IMR-90 (cell line): ENCODE data around the gene ABCF3. TPM values are rescaled to one million over a fixed set of nuclear protein-coding genes. Genes with fewer than 3 reads are reported as not detected.

Experiments
- ATAC-seq: fragments of 200-7000 bp; cut with Tn5 transposase; 2 replicates; pipeline ENCODE4 v1.9.1; 2020; ENCODE audit warnings: low read depth, mild to moderate bottlenecking, moderate library complexity
- BruUV-seq: library from RNA; stranded (reverse); fragments of 400-500 nt; replicated peaks from 2 replicates; lab custom pipeline; 2021; lab: Mats Ljungman, UMichigan
- CTCF ChIA-PET: fragments of 300-600 bp; formaldehyde crosslinking; extraction: SDS; loops from one replicate; lab custom pipeline; 2021; ENCODE audit warnings: antibody characterized with exemption; lab: Yijun Ruan, JAX
- POLR2A ChIA-PET: fragments of 300-600 bp; sonication (Branson Sonifier 250); formaldehyde crosslinking; loops from one replicate; lab custom pipeline; 2022; ENCODE audit warnings: antibody characterized with exemption; ENCODE audit not compliant: unreplicated experiment; lab: Charles Lee
- DNase-seq: peaks from one replicate; pipeline ENCODE4 v3.0.0; 2013
- H2AFZ ChIP-seq: replicated peaks from 2 replicates; pipeline ENCODE3; 2013; ENCODE audit warnings: low read length, mild to moderate bottlenecking; ENCODE audit not compliant: poor library complexity
- H2AK5ac ChIP-seq: 2 replicates; pipeline ENCODE4 v1.6.1; 2013; ENCODE audit warnings: low read depth, low read length, inconsistent platforms
- H2AK9ac ChIP-seq: replicated peaks from 2 replicates; pipeline ENCODE3; 2013; ENCODE audit warnings: mild to moderate bottlenecking, low read depth, low read length, moderate library complexity; ENCODE audit not compliant: poor library complexity
- H2BK120ac ChIP-seq: 2 replicates; pipeline ENCODE4 v1.6.1; 2013; ENCODE audit warnings: low read depth, low read length, inconsistent platforms
- H2BK15ac ChIP-seq: 3 replicates; pipeline ENCODE4 v1.6.1; 2013; ENCODE audit warnings: low read depth, low read length, inconsistent platforms
- H2BK20ac ChIP-seq: 2 replicates; pipeline ENCODE4 v1.6.1; 2013; ENCODE audit warnings: low read depth, mild to moderate bottlenecking, inconsistent platforms, low read length, moderate library complexity
- H2BK5ac ChIP-seq: 2 replicates; pipeline ENCODE4 v1.6.1; 2013; ENCODE audit warnings: mild to moderate bottlenecking, low read depth, low read length, inconsistent platforms; ENCODE audit not compliant: poor library complexity, severe bottlenecking
- H3K14ac ChIP-seq: replicated peaks from 2 replicates; pipeline ENCODE4 v1.6.1; 2013; ENCODE audit warnings: low read depth, low read length, inconsistent platforms
- H3K18ac ChIP-seq: 2 replicates; pipeline ENCODE4 v1.6.1; 2013; ENCODE audit warnings: low read depth, low read length, control low read depth
- H3K23ac ChIP-seq: 2 replicates; pipeline ENCODE4 v1.6.1; 2013; ENCODE audit warnings: low read depth, low read length, inconsistent platforms
- H3K27ac ChIP-seq: 2 replicates; pipeline ENCODE4 v1.5.1; 2013; ENCODE audit warnings: mild to moderate bottlenecking, control low read depth, low read length; ENCODE audit not compliant: insufficient read depth
- H3K27me3 ChIP-seq: 2 replicates; pipeline ENCODE4 v1.6.1; 2013; ENCODE audit warnings: low read length; ENCODE audit not compliant: control insufficient read depth, insufficient read depth
- H3K36me3 ChIP-seq: 2 replicates; pipeline ENCODE4 v1.6.1; 2013; ENCODE audit warnings: low read length, mixed read lengths; ENCODE audit not compliant: control insufficient read depth, insufficient read depth
- H3K4ac ChIP-seq: 2 replicates; pipeline ENCODE4 v1.6.1; 2013; ENCODE audit warnings: low read depth, low read length, inconsistent platforms
- H3K4me1 ChIP-seq: 2 replicates; pipeline ENCODE4 v1.6.1; 2013; ENCODE audit warnings: low read length, mixed read lengths; ENCODE audit not compliant: control insufficient read depth, insufficient read depth
- H3K4me2 ChIP-seq: 2 replicates; pipeline ENCODE4 v1.6.1; 2013; ENCODE audit warnings: low read depth, mild to moderate bottlenecking, control low read depth, low read length, moderate library complexity
- H3K4me3 ChIP-seq: 2 replicates; pipeline ENCODE4 v1.5.1; 2013; ENCODE audit warnings: low read depth, mild to moderate bottlenecking, control low read depth, low read length, moderate library complexity; ENCODE audit not compliant: insufficient read depth
- H3K56ac ChIP-seq: 2 replicates; pipeline ENCODE4 v1.6.1; 2013; ENCODE audit warnings: low read length, inconsistent platforms; ENCODE audit not compliant: insufficient read depth; ENCODE audit errors: extremely low read depth
- H3K79me1 ChIP-seq, 2 experiments: 2 replicates each; pipeline ENCODE4 v1.6.1; 2013; ENCODE audit warnings: low read length in 2 of 2, inconsistent platforms in 1 of 2, low read depth in 1 of 2
- H3K9ac ChIP-seq: 2 replicates; pipeline ENCODE4 v1.6.1; 2013; ENCODE audit warnings: low read depth, low read length, control low read depth
- H3K9me1 ChIP-seq: 2 replicates; pipeline ENCODE4 v1.6.1; 2013; ENCODE audit warnings: low read length, inconsistent platforms; ENCODE audit not compliant: insufficient read depth
- H3K9me3 ChIP-seq: 2 replicates; pipeline ENCODE4 v1.6.1; 2013; ENCODE audit warnings: low read length; ENCODE audit not compliant: control insufficient read depth, insufficient read depth
- H4K20me1 ChIP-seq: 2 replicates; pipeline ENCODE4 v1.6.1; 2013; ENCODE audit warnings: low read length, inconsistent platforms; ENCODE audit not compliant: insufficient read depth
- H4K5ac ChIP-seq: 2 replicates; pipeline ENCODE4 v1.6.1; 2013; ENCODE audit warnings: mild to moderate bottlenecking, low read depth, low read length, control low read depth
- H4K8ac ChIP-seq, 2 experiments: 2 replicates each; pipeline ENCODE4 v1.6.1; 2013; ENCODE audit warnings: low read depth in 2 of 2, low read length in 2 of 2, control low read depth in 1 of 2, inconsistent platforms in 1 of 2
- H4K91ac ChIP-seq: 2 replicates; pipeline ENCODE4 v1.6.1; 2013; ENCODE audit warnings: low read depth, low read length, inconsistent platforms; ENCODE audit not compliant: insufficient read depth
- CEBPB ChIP-seq: IDR thresholded peaks from 2 replicates; pipeline ENCODE4 v1.6.1; 2012; ENCODE audit warnings: low read depth, low read length, improper control_type of control experiment
- MXI1 ChIP-seq: IDR thresholded peaks from 2 replicates; pipeline ENCODE4 v1.6.1; 2012; ENCODE audit warnings: low read depth, mild to moderate bottlenecking, low read length, moderate library complexity, borderline replicate concordance
- RCOR1 ChIP-seq: IDR thresholded peaks from 2 replicates; pipeline ENCODE4 v1.6.1; 2012; ENCODE audit warnings: mild to moderate bottlenecking, low read length, improper control_type of control experiment; ENCODE audit not compliant: insufficient replicate concordance
- RFX5 ChIP-seq: IDR thresholded peaks from 2 replicates; pipeline ENCODE4 v1.8.0; 2012; ENCODE audit warnings: low read depth, mild to moderate bottlenecking, low read length, moderate library complexity
- WGBS, 2 experiments: methylation state at CpG; one replicate each; pipeline versions ENCODE4 v1.1.5 to v1.1.7; 2013; ENCODE audit warnings: missing lambda C conversion rate in 2 of 2; ENCODE audit not compliant: insufficient read length in 1 of 2; ENCODE audit errors: extremely low coverage in 2 of 2; 5-methylcytosine and 5-hydroxymethylcytosine counted together
- dilution Hi-C: fragments of 300-500 bp; cut with HindIII; formaldehyde crosslinking; loops from one replicate; pipeline ENCODE4 v1.14.3; 2018; ENCODE audit warnings: low sequenced_read_pairs; ENCODE audit not compliant: unreplicated experiment
- in situ Hi-C: fragments of 300-500 bp; cut with MboI; formaldehyde crosslinking; loops from 3 replicates; pipeline ENCODE4 v1.14.3; 2019; ENCODE audit warnings: low sequenced_read_pairs, inconsistent platforms, mixed read lengths
- intact Hi-C: fragments of 100-400 bp; cut with micrococcal nuclease; formaldehyde crosslinking; loops from 2 replicates; pipeline ENCODE4 v1.10.0; 2022
- polyA plus RNA-seq, 3 experiments: library from polyadenylated mRNA; depleted of rRNA; stranded (reverse); fragments of >200 nt; gene quantifications; 2 replicates each; pipeline ENCODE4 v1.2.3, GENCODE V29; 2012; ENCODE audit warnings: low replicate concordance in 1 of 3
- total RNA-seq: library from RNA; depleted of rRNA; stranded (reverse); fragments of >200 nt; gene quantifications from 2 replicates; pipeline ENCODE4 v1.2.3, GENCODE V29; 2012
- TF ChIP-seq, protein P1 (sequence below): fragments of 150-350 bp; IDR thresholded peaks from 2 replicates; pipeline ENCODE4 v1.6.1; 2017; ENCODE audit warnings: mild to moderate bottlenecking, antibody characterized with exemption, low read length, low read depth
- TF ChIP-seq, protein P2 (sequence below): fragments of 150-350 bp; IDR thresholded peaks from 2 replicates; pipeline ENCODE4 v1.6.1; 2016; ENCODE audit warnings: low read depth, mild to moderate bottlenecking, low read length, moderate library complexity, borderline replicate concordance

ABCF3 gene
- total and polyA plus RNA-seq, 2 of the 4 experiments (the other 2 are of a cell fraction) = 36.9 to 59.2 TPM

DNA sequence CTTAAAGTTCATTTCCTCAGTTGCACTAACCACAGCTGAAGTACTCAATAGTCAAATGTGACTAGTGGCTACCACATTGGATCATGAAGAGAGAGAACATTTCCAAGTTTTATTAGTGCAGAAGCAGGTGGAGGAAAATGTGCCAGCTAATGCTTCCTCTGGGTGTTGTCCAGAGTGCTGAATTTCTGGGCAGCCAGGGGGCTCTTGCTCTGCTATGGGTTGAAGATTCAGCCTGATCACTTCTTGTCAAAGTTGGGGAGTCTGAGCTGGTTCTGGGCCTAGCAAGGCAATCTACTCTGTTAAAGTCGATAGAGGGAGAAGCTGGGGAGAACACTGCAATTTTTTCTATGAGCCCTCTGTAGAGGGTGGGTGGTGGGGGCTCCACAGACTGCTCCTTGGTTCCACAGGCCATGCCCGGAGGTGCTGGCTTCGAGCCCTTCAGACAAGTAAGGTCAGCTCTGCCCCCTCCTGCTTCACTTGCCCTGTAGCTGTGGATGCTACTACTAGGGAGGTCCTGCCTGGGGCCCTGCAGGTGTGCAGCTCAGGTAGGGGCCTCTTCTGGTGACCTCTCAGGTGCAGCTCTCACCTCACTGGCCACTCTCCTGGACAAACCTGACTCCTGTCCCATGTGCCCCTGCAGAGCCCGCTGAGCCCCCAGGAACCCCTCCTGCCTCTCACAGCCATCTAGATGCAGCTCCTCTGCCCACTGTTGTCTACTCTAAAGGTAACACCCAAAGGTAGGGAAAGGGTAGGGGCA lies 54.6 kb downstream of the ABCF3 start:
- Histone ChIP-seq H3K9ac (no peak overlapping the region), H3K18ac (no peak overlapping the region), H4K91ac (no peak overlapping the region), H2BK120ac (no peak overlapping the region), H4K20me1 (peaks cover 14% of the 10 kb centered on the region), H3K14ac (no peak overlapping the region), H3K4me1 (no peaks in the 10 kb centered on the region), H3K9me3 (no peaks in the 10 kb centered on the region), H2BK15ac (no peak overlapping the region), H3K4me3 (no peak overlapping the region), H3K79me1 (peaks cover 0 to 5% of the 10 kb centered on the region in 2 experiments; a peak in 1 of 4 replicates), H4K8ac (no peak overlapping the region), H3K27ac (no peak overlapping the region), H2BK20ac (no peak overlapping the region), H4K5ac (no peak overlapping the region), H3K23ac (no peak overlapping the region), H3K36me3 (peaks cover 31% of the 10 kb centered on the region), H3K56ac (no peak overlapping the region), H3K9me1 (no peaks in the 10 kb centered on the region), H3K4me2 (no peak overlapping the region), H2AK5ac (no peak overlapping the region), H2AFZ (no peak overlapping the region), H2BK5ac (no peak overlapping the region), H3K4ac (no peak overlapping the region), H3K27me3 (peaks cover 14% of the 10 kb centered on the region; the same call in 1 of the 2 replicates), H2AK9ac (no peak overlapping the region)
- no peak for TF ChIP-seq CEBPB
- TF ChIP-seq RCOR1 = no peak
- TF ChIP-seq, protein P1, sequence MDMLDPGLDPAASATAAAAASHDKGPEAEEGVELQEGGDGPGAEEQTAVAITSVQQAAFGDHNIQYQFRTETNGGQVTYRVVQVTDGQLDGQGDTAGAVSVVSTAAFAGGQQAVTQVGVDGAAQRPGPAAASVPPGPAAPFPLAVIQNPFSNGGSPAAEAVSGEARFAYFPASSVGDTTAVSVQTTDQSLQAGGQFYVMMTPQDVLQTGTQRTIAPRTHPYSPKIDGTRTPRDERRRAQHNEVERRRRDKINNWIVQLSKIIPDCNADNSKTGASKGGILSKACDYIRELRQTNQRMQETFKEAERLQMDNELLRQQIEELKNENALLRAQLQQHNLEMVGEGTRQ = no peak
- no peak for TF ChIP-seq RFX5
- TF ChIP-seq MXI1 = peak; percentile 68; the same call in 1 of the 2 replicates
- TF ChIP-seq, protein P2, sequence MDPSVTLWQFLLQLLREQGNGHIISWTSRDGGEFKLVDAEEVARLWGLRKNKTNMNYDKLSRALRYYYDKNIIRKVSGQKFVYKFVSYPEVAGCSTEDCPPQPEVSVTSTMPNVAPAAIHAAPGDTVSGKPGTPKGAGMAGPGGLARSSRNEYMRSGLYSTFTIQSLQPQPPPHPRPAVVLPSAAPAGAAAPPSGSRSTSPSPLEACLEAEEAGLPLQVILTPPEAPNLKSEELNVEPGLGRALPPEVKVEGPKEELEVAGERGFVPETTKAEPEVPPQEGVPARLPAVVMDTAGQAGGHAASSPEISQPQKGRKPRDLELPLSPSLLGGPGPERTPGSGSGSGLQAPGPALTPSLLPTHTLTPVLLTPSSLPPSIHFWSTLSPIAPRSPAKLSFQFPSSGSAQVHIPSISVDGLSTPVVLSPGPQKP = no peak
- dilution Hi-C loops = no loop called here
- no CpG with 5 or more reads among the region's 4 CpGs for WGBS, 2 experiments
- intact Hi-C loops = no loop called here
- no TSS peak for BruUV-seq
- POLR2A ChIA-PET = no interaction called here
- CTCF ChIA-PET = interaction anchor here (0.6 to 3.1 kb wide), 2 partner anchors 11 to 13 kb away, joined by 4 to 10 read pairs; partner anchors contain the start of gene VWA5B2
- in situ Hi-C loops = no loop called here
- DNase-seq (peak; percentile 28), ATAC-seq (peak; percentile 63)
